Neural crest cell (in vitro differentiated cells): ENCODE data around the gene RFX3. TPM values are rescaled to one million over a fixed set of nuclear protein-coding genes. Genes with fewer than 3 reads are reported as not detected.

Source experiments
- DNase-seq: peaks from one replicate; pipeline ENCODE4 v3.0.0; 2021; ENCODE audit warnings: low read depth, mixed read lengths, low spot score
- H3K27ac Mint-ChIP-seq: one replicate; pipeline ENCODE4 v1.8.0; 2021; ENCODE audit warnings: mild to moderate bottlenecking, mixed read lengths; ENCODE audit not compliant: unreplicated experiment
- H3K27me3 Mint-ChIP-seq: 2 replicates; pipeline ENCODE4 v1.8.0; 2021; ENCODE audit warnings: low read depth, mild to moderate bottlenecking, mixed read lengths
- H3K36me3 Mint-ChIP-seq: 2 replicates; pipeline ENCODE4 v1.8.0; 2021; ENCODE audit warnings: low read depth, mild to moderate bottlenecking, mixed read lengths
- H3K4me1 Mint-ChIP-seq: 2 replicates; pipeline ENCODE4 v1.8.0; 2021; ENCODE audit warnings: mixed read lengths
- H3K4me3 Mint-ChIP-seq: one replicate; pipeline ENCODE4 v1.8.0; 2021; ENCODE audit warnings: mild to moderate bottlenecking, mixed read lengths
- H3K9me3 Mint-ChIP-seq: 2 replicates; pipeline ENCODE4 v1.8.0; 2021; ENCODE audit warnings: mixed read lengths
- total RNA-seq: library from RNA; stranded (reverse); gene quantifications from 2 replicates; pipeline ENCODE4 v1.2.1, GENCODE V29; 2021
- TF ChIP-seq, protein P1 (sequence below): fragments of 200-600 bp; sonication (generic); conservative IDR thresholded peaks from 2 replicates; pipeline ENCODE4 v1.5.0; 2021; ENCODE audit warnings: antibody characterized with exemption, mild to moderate bottlenecking

RFX3 gene
- total RNA-seq, 1 donor from 2014 or later, result 46.9 TPM

DNA sequence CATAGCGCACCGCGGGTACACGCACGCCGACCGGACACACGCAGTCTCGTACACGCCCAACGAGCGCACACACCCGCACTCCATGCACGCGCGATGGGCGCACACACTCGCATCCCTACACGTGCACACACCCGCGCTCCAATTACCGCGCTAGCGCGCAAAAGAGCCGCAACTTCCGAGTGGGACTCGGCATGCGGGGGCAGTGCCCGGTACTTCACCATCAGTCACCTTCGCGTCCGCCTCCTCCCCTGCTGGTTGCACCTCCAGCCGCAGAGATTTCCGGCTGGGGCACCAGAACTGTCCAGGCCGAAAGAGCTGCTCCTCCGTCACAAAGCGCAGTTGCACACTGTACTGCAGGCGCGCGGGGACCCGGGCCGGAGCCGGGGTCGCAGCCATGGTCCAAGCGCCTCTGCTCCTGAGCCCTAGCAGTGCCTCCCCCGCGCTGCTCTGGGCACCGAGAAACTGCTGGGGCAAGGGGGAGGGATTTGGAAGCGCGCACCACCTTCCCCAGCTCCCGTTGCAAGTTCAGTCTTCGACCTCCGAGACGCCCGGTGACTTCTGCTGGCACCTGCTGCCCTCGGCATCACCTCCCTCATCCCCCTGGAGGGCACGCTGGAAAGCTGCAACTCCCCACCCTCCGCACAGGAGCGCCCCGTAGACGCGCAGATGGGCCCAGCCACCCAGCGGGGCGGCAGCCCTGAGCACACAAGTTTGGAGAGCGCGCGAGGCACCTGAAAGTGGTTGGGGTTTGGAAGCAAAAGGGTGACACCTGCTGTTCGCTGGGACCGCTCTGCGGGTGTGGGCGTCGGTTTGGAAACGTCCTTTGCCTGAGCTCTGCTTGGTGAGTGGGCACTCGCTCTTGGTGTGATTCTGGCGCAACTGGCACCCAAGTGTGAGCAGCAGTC, 344.5 kb downstream of the RFX3 start:
- H3K36me3 Mint-ChIP-seq, result no peaks in the 10 kb centered on the region
- peaks cover 47% of the 10 kb centered on the region for H3K27me3 Mint-ChIP-seq
- TF ChIP-seq, protein P1, sequence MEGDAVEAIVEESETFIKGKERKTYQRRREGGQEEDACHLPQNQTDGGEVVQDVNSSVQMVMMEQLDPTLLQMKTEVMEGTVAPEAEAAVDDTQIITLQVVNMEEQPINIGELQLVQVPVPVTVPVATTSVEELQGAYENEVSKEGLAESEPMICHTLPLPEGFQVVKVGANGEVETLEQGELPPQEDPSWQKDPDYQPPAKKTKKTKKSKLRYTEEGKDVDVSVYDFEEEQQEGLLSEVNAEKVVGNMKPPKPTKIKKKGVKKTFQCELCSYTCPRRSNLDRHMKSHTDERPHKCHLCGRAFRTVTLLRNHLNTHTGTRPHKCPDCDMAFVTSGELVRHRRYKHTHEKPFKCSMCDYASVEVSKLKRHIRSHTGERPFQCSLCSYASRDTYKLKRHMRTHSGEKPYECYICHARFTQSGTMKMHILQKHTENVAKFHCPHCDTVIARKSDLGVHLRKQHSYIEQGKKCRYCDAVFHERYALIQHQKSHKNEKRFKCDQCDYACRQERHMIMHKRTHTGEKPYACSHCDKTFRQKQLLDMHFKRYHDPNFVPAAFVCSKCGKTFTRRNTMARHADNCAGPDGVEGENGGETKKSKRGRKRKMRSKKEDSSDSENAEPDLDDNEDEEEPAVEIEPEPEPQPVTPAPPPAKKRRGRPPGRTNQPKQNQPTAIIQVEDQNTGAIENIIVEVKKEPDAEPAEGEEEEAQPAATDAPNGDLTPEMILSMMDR, result peak; percentile 70

DNA sequence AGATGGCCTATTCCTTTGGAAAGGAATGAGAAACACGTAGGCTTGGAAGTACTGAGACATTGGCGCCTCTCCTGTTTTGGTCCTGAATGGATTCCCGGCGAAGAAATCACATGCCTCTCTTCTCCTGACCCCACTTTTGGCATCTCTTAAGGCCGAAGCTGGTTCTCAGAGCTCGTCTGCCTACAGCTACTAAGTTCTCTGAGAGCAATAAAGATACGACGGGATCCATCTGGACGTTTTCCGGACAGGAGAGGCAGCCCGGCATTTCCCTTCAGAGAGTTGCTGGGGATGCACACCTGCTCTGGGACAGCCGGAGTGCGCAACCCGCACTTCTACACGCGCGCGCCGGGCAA, 345.1 kb downstream of the RFX3 start:
- Mint-ChIP-seq H3K27ac (no peak overlapping the region), H3K9me3 (no peaks in the 10 kb centered on the region), H3K27me3 (peaks cover 43% of the 10 kb centered on the region), H3K4me3 (peak overlapping the region; percentile 25), H3K4me1 (peaks cover 8% of the 10 kb centered on the region), H3K36me3 (no peaks in the 10 kb centered on the region)
- no peak for DNase-seq
- TF ChIP-seq, protein P1, result no peak

More for the DNA sequence above, 344.5 kb downstream of the RFX3 start:
- H3K4me3 Mint-ChIP-seq, result peak overlapping the region; percentile 50
- DNase-seq, result peak; percentile 26
- no peak overlapping the region for H3K27ac Mint-ChIP-seq
- no peaks in the 10 kb centered on the region for H3K9me3 Mint-ChIP-seq
- H3K4me1 Mint-ChIP-seq, result peaks cover 8% of the 10 kb centered on the region

GRCh38 chr9:3179711-3180110, 346.1 kb downstream of the RFX3 start:
- no peak overlapping the region for H3K4me3 Mint-ChIP-seq
- TF ChIP-seq, protein P1, result no peak
- H3K27ac Mint-ChIP-seq, result no peak overlapping the region
- no peaks in the 10 kb centered on the region for H3K9me3 Mint-ChIP-seq
- H3K27me3 Mint-ChIP-seq, result peaks cover 43% of the 10 kb centered on the region
- DNase-seq, result no peak
- no peaks in the 10 kb centered on the region for H3K36me3 Mint-ChIP-seq
- H3K4me1 Mint-ChIP-seq, result peaks cover 8% of the 10 kb centered on the region

- no peaks in the 10 kb centered on the region for H3K9me3 Mint-ChIP-seq
- no peak overlapping the region for H3K27ac Mint-ChIP-seq
- H3K4me1 Mint-ChIP-seq, result peaks cover 8% of the 10 kb centered on the region
- DNase-seq, result no peak
- TF ChIP-seq, protein P1, result no peak
- H3K27me3 Mint-ChIP-seq, result peaks cover 35% of the 10 kb centered on the region
- H3K36me3 Mint-ChIP-seq, result no peaks in the 10 kb centered on the region
- H3K4me3 Mint-ChIP-seq, result no peak overlapping the region
Observed at GRCh38 chr9:3177936-3178335, 347.9 kb downstream of the RFX3 start.

DNA sequence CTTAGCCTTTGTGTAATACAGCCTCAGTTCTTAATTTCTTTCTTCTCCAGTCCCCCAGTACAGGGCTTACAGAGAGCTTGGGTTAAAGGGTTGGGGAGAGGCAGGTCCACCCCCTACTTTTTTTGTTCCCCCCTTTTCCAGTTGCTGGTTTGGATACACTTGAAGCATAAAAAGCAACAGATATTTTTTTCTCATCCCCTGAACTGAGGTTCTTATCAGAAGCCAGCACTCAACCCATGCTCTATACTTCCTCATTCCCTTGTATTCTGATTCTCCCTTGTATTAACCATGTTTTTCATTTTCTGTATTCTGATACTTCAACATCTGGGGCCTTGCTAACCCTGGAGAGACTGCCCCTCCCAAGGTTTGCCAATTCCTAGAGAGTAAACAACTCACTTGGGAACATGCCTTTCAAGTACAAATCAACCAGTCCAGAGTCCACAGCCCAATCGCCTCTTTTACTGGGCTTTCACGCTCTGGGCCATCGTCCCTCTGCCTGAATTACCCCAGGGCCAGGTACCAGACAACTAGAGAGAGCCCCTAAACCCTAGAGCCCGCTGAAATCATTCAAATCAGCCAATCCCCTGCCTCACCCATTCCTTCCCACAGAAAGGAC, 348.5 kb downstream of the RFX3 start:
- H3K4me3 Mint-ChIP-seq, result no peak overlapping the region

More for the DNA sequence above, 348.5 kb downstream of the RFX3 start:
- H3K27me3 Mint-ChIP-seq, result peaks cover 29% of the 10 kb centered on the region
- DNase-seq, result no peak
- no peak overlapping the region for H3K27ac Mint-ChIP-seq
- no peaks in the 10 kb centered on the region for H3K9me3 Mint-ChIP-seq
- no peaks in the 10 kb centered on the region for H3K36me3 Mint-ChIP-seq
- peaks cover 8% of the 10 kb centered on the region for H3K4me1 Mint-ChIP-seq
- TF ChIP-seq, protein P1, result no peak
